ENCODE data around the gene MLN.

Gene MLN

DNA sequence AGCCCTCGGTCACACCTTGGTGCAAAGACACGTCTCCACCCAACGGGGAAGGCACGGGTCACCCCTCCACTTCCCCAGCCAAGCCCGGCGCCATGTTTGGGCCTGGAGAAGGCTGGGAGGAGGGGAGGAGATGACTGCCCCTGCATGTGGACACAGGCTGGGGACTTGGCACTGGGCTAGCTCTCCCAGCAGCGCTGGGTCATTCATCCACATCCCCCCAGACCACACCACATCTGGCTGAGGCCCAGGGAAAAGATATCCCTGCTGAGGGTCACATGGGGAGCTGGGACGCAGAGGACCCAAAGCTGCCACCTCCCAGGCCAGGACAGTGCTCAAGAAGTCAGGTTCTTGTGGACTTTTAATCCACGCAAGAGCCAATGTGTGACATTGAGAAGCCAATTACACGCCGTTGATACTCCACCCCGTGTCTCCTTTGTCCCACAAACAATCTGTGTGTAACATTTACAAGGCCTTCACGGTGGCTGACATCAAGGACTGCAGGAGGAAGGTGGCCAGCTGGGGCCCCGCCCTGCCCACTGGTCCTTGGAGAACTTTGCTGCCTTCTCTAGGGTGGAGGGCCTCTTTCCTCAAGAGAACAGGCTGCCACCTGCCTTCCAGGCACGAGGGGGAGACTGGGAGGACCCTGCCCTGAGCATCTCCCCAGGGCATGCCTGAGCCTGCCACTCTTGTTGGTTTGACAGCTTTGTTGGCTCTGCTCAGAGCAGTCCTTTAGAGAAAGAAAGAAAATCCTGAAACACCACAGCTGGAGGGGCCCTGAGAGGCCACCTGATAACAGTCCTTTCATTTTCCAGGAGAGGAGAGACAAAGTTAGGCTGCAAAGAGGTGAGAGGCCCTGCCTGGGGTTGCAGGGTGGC is 51.8 kb downstream of the MLN start:
- peak; percentile 96 for DNase-seq

DNA sequence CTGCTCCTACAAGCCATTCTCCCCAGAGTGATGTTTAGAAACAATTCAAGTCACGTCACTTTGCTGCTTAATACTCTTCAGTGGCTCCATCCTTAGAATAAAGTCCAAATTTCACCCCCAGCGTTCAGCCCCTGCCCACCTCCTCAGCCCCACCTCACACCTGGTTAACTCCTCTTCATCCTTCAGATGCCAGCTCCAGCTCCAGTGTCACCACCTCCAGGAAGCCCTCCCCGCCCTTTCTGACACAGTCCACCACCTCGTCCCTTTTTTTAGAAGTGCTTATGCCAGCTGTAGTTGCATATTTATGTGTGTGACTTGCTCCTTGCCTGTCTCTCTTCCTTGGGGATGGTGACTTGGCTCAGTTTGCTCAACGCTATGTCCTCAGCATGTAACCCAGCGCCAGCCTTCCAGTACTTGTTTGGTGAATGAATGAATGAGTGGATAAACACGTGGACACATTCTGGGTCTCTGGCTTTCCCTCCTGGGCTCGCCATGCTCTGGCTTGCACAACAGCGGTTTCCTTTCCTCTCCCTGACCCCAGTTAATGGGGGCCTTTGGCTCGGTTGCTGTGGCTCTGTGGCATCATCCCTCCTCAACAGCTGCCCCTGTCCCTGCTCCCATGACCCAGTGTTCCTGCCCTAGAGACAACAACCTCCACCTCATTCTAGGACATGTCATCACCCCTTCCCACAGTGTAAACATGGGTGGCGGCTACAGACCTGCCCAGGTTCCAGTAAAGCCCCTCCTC is 53.4 kb downstream of the MLN start:
- DNase-seq, result no peak

DNA sequence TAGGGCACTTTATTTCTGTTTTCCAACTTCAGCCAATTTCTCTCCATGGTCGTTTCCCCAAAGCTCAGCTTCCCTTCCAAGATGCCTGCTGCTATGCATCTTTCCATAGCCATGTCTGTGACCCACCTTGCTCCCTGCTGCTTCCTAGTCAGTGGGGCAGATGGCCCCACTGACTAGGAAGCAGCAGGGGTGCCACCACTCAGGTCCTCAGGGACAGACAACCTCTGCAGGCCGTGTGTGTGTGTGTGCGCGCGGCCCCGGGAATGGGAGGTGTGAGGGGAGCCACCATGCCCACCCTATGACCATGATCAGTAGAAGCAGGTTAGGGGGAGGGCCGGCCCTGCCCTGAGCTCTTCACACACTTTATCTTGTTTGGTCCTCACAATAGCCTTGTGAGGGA is 54.4 kb downstream of the MLN start:
- DNase-seq, result no peak

DNA sequence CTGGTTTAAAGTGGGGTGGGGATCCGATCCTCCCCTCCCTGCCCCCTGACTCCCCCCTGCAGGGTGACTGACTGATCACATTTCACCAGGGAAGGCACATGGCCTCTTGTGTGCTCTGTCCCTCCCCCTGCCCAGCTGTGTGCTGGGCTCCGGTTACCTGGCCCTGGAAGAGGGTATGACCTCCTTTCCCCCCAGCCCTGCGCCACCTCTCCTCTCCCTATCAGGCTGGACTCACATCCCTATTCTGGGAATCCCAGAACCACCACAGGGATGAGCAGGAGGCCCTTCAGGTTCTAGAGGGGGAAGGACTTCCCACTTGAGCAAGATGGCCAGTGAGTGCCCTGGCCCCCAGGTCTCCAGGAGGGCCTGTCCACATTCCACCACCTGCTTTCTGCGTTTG is 55.0 kb downstream of the MLN start:
- no peak for DNase-seq

DNA sequence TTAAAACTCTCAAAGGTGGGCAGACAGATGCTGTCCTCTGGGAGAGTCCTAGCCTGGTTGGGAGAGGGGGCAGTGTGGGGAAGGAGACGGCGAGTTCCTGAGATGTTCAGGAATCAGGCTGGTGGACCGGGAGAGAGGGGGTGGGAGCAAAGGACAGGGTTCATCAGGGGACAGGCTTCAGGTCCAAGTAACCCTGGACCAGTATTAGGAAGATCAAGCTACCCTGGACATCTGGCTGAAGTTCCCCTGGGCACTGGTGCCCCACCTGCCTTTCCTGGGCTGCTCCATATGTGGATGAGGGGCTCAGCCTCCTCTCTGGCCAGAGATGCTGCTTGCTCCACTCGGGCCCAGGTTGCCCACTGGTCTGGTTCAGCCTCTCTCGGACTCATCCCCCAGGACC is 56.0 kb downstream of the MLN start:
- DNase-seq, result no peak

DNA sequence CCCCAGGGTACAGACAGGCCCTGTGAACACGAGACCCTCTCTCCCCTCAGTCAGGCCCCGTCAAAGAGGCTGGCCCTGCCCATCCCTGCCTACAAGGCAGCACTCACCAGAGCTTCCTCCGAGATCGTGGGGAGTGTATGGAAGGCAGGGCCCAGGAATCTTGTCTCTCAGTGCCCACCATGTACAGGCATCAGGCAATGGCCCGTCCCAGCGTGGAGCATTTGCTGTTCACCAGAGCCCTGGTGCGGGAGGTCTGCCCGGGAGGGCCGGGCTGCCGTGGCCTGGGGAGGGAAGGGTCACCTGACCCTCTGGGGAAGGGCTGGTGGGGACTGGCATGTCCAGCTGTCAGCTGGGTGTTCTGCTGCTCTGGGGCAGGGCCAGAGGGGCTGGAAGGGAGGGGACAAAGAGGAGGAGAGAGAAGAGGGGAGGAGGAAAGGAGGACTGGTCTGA is 57.1 kb downstream of the MLN start, which contains the start of gene IP6K3:
IP6K3 (minus strand) TSS at position 255 of the 450 bp plus-strand sequence. CDS start 11,429 bp downstream, outside the sequence.
- DNase-seq, result no peak

DNA sequence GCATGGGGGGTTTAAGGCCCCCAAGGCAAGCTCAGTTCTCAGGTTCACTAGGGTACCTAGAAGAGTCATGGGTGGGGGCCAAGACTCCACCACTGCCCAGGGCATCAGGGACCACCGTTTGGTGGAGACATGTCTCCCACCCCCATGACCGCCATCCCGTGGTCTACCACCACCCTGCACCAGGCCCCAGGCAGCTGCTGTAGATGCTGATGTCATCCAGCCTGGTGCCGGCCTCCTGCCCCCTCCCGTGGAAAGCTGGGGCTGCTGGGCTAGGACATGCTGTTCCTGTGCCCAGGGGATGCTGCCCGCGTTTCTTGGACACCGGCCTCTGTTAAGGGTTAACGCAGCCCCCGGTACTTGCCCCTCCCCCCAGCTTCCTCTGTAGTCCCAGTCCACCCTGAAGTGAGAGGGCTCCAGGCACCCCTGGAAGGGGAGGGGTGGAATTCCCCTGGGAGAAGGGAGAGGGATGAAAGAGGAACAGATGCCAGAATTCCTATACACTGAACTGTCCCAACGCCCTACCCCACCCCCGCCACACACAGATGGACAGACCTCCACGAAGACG is 57.7 kb downstream of the MLN start:
- DNase-seq, result no peak

DNA sequence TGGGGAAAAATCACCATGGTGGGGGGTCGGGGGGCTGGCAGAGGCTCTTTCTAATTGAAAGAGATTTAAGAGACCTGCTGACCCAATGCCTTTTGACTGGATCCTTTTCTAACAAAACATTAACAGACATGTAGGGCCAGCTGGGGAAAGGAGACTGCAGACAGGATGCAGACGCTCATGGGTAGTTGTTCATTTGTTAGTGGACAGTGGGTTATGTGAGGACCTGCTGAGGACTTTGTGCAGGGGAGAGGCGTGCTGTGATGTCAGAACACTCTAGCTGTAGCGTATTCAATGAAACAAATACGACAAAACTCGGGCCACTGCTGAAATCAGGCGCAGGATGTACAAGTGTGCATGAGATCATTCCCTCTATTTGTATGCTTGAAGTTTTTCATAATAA is 58.3 kb downstream of the MLN start:
- DNase-seq, result no peak

DNA sequence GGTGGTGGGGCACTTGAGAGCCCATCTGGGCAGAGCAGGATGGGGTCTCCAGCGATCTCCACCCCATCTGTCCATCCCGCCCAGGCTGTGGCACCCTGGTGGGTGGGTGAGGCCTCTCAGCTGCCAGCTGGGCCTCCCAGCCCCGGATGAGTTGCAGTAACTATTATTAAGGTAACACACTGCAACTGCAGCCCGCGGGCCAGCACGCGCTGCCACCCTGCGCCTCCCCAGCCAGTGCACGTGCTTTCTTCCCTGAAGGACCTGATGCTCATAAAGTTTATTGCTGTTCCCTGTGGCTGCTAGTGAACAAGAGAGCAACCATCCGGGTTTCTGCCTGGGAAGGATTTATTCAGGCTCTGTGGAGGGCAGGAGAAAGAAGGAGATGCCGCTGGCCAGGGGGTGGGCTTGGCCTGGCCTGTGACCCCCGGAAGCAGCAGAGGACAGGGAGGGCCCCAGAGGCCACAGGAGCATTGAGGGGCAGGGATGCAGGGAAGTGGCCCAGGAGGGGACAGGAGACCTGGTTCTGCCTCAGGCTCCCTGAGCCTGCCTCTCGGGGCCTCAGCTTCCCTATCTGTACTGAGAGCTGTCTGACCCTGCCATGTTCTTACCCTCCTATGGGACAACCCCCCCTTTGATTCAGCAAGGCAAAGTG is 58.8 kb downstream of the MLN start:
- peak; percentile 54 for DNase-seq

Measured in NCI-H1105 treated with DMSO at 0.1 percent for 48 hours (cell line).